Mucosa of gallbladder (tissue), 1 donor: ENCODE results near the gene PTPRN2. TPM values are rescaled to one million over a fixed set of nuclear protein-coding genes. Genes with fewer than 3 reads are reported as not detected.
A peak's percentile ranks its signal among the peaks of the same experiment; 100 is the strongest.
"Not testable (repeated sequence)": the region's sequence is repeated elsewhere in the genome, so short reads cannot be mapped to it uniquely, and the experiment has no call there.

Experiments used
- DNase-seq: peaks from one replicate; pipeline ENCODE4 v3.0.0-alpha.2; 2020; ENCODE audit warnings: low spot score
- total RNA-seq: library from RNA; stranded (reverse); gene quantifications from one replicate; pipeline ENCODE4 v1.2.1, GENCODE V29; 2021
- donor health status: DM: no; HTN: no; CAD: no.

The PTPRN2 gene
- total RNA-seq, 1 donor from 2014 or later: 11.9 TPM

GRCh38 chr7:158322616-158323530, 264.8 kb downstream of the PTPRN2 start:
- DNase-seq: peak; percentile 8

GRCh38 chr7:158321936-158322615, 265.5 kb downstream of the PTPRN2 start:
- peak; percentile 8 for DNase-seq

GRCh38 chr7:158321056-158321700, 266.4 kb downstream of the PTPRN2 start:
- DNase-seq: peak; percentile 7

GRCh38 chr7:158320328-158320727, 267.3 kb downstream of the PTPRN2 start:
- no peak for DNase-seq

GRCh38 chr7:158318511-158318913, 269.1 kb downstream of the PTPRN2 start:
- DNase-seq: no peak

GRCh38 chr7:158317238-158318205, 270.1 kb downstream of the PTPRN2 start:
- DNase-seq: no peak

GRCh38 chr7:158316466-158317031, 271.1 kb downstream of the PTPRN2 start:
- no peak for DNase-seq

GRCh38 chr7:158315881-158316280, 271.7 kb downstream of the PTPRN2 start:
- no peak for DNase-seq

- no peak for DNase-seq
These were observed 272.3 kb downstream of the PTPRN2 start for GRCh38 chr7:158315326-158315725.

GRCh38 chr7:158314394-158314793, 273.2 kb downstream of the PTPRN2 start:
- DNase-seq: no peak

GRCh38 chr7:158313931-158314330, 273.7 kb downstream of the PTPRN2 start:
- DNase-seq: no peak

- no peak for DNase-seq
These were observed 274.8 kb downstream of the PTPRN2 start for GRCh38 chr7:158312789-158313188.

- no peak for DNase-seq
These were observed 275.8 kb downstream of the PTPRN2 start for GRCh38 chr7:158311791-158312190.

- DNase-seq: no peak
These were observed 276.5 kb downstream of the PTPRN2 start for GRCh38 chr7:158310924-158311666.

GRCh38 chr7:158309868-158310763, 277.5 kb downstream of the PTPRN2 start:
- no peak for DNase-seq

GRCh38 chr7:158308001-158308400, 279.6 kb downstream of the PTPRN2 start:
- DNase-seq: no peak

- DNase-seq: not testable (repeated sequence)
These were observed 283.6 kb downstream of the PTPRN2 start for GRCh38 chr7:158304072-158304471.

GRCh38 chr7:158303121-158303520, 284.5 kb downstream of the PTPRN2 start:
- no peak for DNase-seq
